K562 (cell line): ENCODE results near the gene UBE2QL1. TPM values are rescaled to one million over a fixed set of nuclear protein-coding genes. Genes with fewer than 3 reads are reported as not detected.

Source experiments
- BDP1 ChIP-seq: IDR thresholded peaks from 3 replicates; pipeline ENCODE4 v1.6.1; 2011; ENCODE audit not compliant: insufficient read length, insufficient read depth
- BRD9 ChIP-seq: fragments of 450-650 bp; IDR thresholded peaks from 2 replicates; pipeline ENCODE4 v1.6.1; 2018; ENCODE audit warnings: low read depth; ENCODE audit not compliant: partially characterized antibody
- CBFA2T2 ChIP-seq: fragments of 450-650 bp; conservative IDR thresholded peaks from 2 replicates; pipeline ENCODE4 v1.6.1; 2017; ENCODE audit warnings: mild to moderate bottlenecking
- CREM ChIP-seq: IDR thresholded peaks from 2 replicates; pipeline ENCODE4 v1.6.1; 2014; ENCODE audit warnings: antibody characterized with exemption, low read depth
- DDX20 ChIP-seq: fragments of 450-650 bp; IDR thresholded peaks from 2 replicates; pipeline ENCODE4 v1.6.1; 2016; ENCODE audit warnings: missing genetic modification characterization, low read depth, mild to moderate bottlenecking, missing compliant biosample characterization, moderate library complexity
- DIDO1 ChIP-seq: fragments of 450-650 bp; IDR thresholded peaks from 2 replicates; pipeline ENCODE4 v1.6.1; 2016; ENCODE audit warnings: low read depth, missing biosample characterization, missing genetic modification characterization
- EP300 ChIP-seq: IDR thresholded peaks from 2 replicates; pipeline ENCODE4 v1.6.1; 2012; ENCODE audit warnings: low read length, improper control_type of control experiment
- GATA2 ChIP-seq: sonication (generic); formaldehyde crosslinking; IDR thresholded peaks from 2 replicates; pipeline ENCODE4 v1.4.0; 2020; ENCODE audit warnings: mild to moderate bottlenecking, missing genetic modification reagents
- HMGN3 ChIP-seq: IDR thresholded peaks from 2 replicates; pipeline ENCODE4 v1.6.1; 2011; ENCODE audit warnings: borderline replicate concordance, low read depth, mild to moderate bottlenecking, mixed read lengths, low read length; ENCODE audit not compliant: insufficient read length; ENCODE audit errors: extremely low read depth
- HNRNPLL ChIP-seq: fragments of 200-400 bp; formaldehyde crosslinking; IDR thresholded peaks from 2 replicates; pipeline ENCODE4 v1.6.1; 2017; ENCODE audit warnings: low read length, low read depth, mild to moderate bottlenecking; ENCODE audit not compliant: poor library complexity, severe bottlenecking
- MBD2 ChIP-seq: sonication (generic); IDR thresholded peaks from 2 replicates; pipeline ENCODE4 v1.6.1; 2016; ENCODE audit warnings: low read depth, borderline replicate concordance
- MEIS2 ChIP-seq: fragments of 450-650 bp; IDR thresholded peaks from 2 replicates; pipeline ENCODE4 v1.6.1; 2014; ENCODE audit warnings: mild to moderate bottlenecking; ENCODE audit not compliant: partially characterized antibody
- RCOR1 ChIP-seq, 2 experiments: IDR thresholded peaks; 2 replicates each; pipeline ENCODE4 v1.6.1; 2012; ENCODE audit warnings: low read depth in 2 of 2, low read length in 2 of 2, borderline replicate concordance in 1 of 2, improper control_type of control experiment in 1 of 2
- RNF2 ChIP-seq: sonication (generic); IDR thresholded peaks from 2 replicates; pipeline ENCODE4 v1.6.1; 2016
- SAP30 ChIP-seq: fragments of 200-600 bp; sonication (generic); IDR thresholded peaks from 2 replicates; pipeline ENCODE4 v1.6.1; 2012; ENCODE audit warnings: borderline replicate concordance, low read depth, mild to moderate bottlenecking, moderate library complexity, low read length, control low read depth, inconsistent platforms; ENCODE audit not compliant: insufficient read depth, poor library complexity, severe bottlenecking
- SOX6 ChIP-seq: fragments of 450-650 bp; IDR thresholded peaks from 2 replicates; pipeline ENCODE4 v1.6.1; 2014; ENCODE audit warnings: mild to moderate bottlenecking
- STAT5A ChIP-seq: IDR thresholded peaks from 2 replicates; pipeline ENCODE4 v1.6.1; 2012; ENCODE audit warnings: low read length, inconsistent platforms, borderline replicate concordance
- TCF3 ChIP-seq: sonication (generic); formaldehyde crosslinking; IDR thresholded peaks from 2 replicates; pipeline ENCODE4 v1.4.0; 2020; ENCODE audit warnings: mild to moderate bottlenecking, missing genetic modification reagents
- ZFP1 ChIP-seq: fragments of 450-650 bp; formaldehyde crosslinking; IDR thresholded peaks from 2 replicates; pipeline ENCODE4 v1.4.0; 2020; ENCODE audit warnings: mild to moderate bottlenecking, mixed read lengths
- ZNF408 ChIP-seq: fragments of 250-450 bp; sonication (Bioruptor Pico); IDR thresholded peaks from 2 replicates; pipeline ENCODE4 v1.4.0; 2020; ENCODE audit warnings: low read depth, mild to moderate bottlenecking, moderate library complexity
- polyA plus RNA-seq, 8 experiments: library from polyadenylated mRNA; depleted of rRNA in 4 of 8; stranded (reverse) in 5 of 8; unstranded in 3 of 8; fragments of >200 nt; fragmentation: Nextera tagmentation in 2 of 8; fragmentation: Illumina TruSeq in 1 of 8; extraction: Ambion mirVana in 2 of 8; extraction: Trizol in 1 of 8; gene quantifications; 2 replicates each; pipeline versions ENCODE4 v1.2.1 to v1.2.3, GENCODE V29; 2011 to 2014; ENCODE audit warnings: inconsistent platforms in 1 of 8, missing spikeins in 1 of 8
- total RNA-seq, 7 experiments: library from RNA; depleted of rRNA in 6 of 7; stranded (reverse); fragments of >200 nt in 6 of 7; fragmentation: Illumina TruSeq in 2 of 7; extraction: Trizol in 2 of 7; gene quantifications; 2 replicates each; pipeline versions ENCODE4 v1.2.1 to v1.2.3, GENCODE V29; 2011 to 2021; ENCODE audit warnings: low replicate concordance in 1 of 7
- TF ChIP-seq, protein P1 (sequence below): fragments of 450-650 bp; IDR thresholded peaks from one replicate; pipeline ENCODE4 v1.6.1; 2018; ENCODE audit warnings: mild to moderate bottlenecking, moderate library complexity; ENCODE audit not compliant: partially characterized antibody
- TF ChIP-seq, protein P2 (sequence below), 2 experiments: fragments of 150-350 bp in 1 of 2; IDR thresholded peaks; 2 replicates each; pipeline ENCODE4 v1.6.1; 2012 to 2016; ENCODE audit warnings: low read depth in 2 of 2, low read length in 2 of 2, mild to moderate bottlenecking in 1 of 2, moderate library complexity in 1 of 2
- TF ChIP-seq, protein P3 (sequence below): fragments of 450-650 bp; formaldehyde crosslinking; IDR thresholded peaks from 2 replicates; pipeline ENCODE4 v1.4.0; 2020; ENCODE audit warnings: mild to moderate bottlenecking

Gene UBE2QL1
- total and polyA plus RNA-seq, 9 of the 15 experiments (the other 6 are each of a cell fraction or from before 2014, with no cell fraction given): not detected

DNA sequence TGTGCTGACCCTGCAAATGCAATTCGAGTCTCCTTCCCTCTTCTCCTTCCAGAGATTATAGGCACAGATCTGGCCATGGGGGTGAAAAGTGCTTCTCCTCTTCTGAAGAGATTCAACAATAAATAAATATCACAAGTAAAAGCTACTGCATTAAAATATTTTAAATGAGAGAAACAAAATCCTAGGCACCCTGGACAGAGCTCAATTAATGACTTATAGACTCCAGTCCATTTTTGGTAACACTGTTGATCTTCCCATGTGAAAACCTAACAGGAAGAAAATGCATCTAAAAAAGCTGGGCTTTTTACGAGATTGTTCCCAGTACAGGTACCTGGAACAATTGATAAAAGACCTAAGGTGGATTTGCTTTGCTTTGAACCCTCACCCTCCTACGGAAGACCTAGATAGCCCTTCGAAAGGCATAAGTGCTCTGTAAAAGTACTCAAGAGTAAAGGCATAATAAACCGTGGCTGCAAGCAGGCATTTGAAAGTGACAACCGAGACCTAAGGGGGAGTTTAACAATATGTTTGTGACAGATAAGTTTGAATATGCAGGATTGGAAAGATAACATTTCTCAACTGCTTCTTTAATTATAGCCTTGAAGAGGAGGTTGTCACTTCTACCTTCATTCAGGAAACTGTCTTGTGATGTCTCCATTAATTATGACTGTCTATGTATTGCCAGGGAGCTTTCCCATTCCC is 41.0 kb upstream of the UBE2QL1 start (continued):
- TF ChIP-seq, protein P1, sequence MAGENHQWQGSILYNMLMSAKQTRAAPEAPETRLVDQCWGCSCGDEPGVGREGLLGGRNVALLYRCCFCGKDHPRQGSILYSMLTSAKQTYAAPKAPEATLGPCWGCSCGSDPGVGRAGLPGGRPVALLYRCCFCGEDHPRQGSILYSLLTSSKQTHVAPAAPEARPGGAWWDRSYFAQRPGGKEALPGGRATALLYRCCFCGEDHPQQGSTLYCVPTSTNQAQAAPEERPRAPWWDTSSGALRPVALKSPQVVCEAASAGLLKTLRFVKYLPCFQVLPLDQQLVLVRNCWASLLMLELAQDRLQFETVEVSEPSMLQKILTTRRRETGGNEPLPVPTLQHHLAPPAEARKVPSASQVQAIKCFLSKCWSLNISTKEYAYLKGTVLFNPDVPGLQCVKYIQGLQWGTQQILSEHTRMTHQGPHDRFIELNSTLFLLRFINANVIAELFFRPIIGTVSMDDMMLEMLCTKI: no peak
- TF ChIP-seq GATA2 (CRISPR knock-in tag) (peak; percentile 17; the same call in 1 of the 2 replicates), HNRNPLL (no peak), MEIS2 (peak; percentile 91), ZNF408 (CRISPR knock-in tag) (no peak), HMGN3 (peak; percentile 29), CBFA2T2 (peak; percentile 69), SOX6 (peak; percentile 90), DDX20 (tag) (no peak), BDP1 (no peak), EP300 (peak; percentile 85), CREM (0 out of 2 replicates have a peak, but pooled peaks have one; percentile 26), RCOR1 (IDR thresholded peaks at IDR 0.05; ENCODE audit: borderline replicate concordance in 1 of 2, low read depth in 2 of 2, low read length in 2 of 2) (peak in 1 of 2 experiments; percentile 88; a peak in 2 of 4 replicates), STAT5A (peak; percentile 59; the same call in 1 of the 2 replicates), SAP30 (no peak), BRD9 (no peak), TCF3 (CRISPR knock-in tag) (peak; percentile 92), DIDO1 (tag) (no peak), RNF2 (peak; percentile 41; the same call in 1 of the 2 replicates), ZFP1 (no peak), MBD2 (0 out of 2 replicates have a peak, but pooled peaks have one; percentile 27)
- TF ChIP-seq, protein P2, sequence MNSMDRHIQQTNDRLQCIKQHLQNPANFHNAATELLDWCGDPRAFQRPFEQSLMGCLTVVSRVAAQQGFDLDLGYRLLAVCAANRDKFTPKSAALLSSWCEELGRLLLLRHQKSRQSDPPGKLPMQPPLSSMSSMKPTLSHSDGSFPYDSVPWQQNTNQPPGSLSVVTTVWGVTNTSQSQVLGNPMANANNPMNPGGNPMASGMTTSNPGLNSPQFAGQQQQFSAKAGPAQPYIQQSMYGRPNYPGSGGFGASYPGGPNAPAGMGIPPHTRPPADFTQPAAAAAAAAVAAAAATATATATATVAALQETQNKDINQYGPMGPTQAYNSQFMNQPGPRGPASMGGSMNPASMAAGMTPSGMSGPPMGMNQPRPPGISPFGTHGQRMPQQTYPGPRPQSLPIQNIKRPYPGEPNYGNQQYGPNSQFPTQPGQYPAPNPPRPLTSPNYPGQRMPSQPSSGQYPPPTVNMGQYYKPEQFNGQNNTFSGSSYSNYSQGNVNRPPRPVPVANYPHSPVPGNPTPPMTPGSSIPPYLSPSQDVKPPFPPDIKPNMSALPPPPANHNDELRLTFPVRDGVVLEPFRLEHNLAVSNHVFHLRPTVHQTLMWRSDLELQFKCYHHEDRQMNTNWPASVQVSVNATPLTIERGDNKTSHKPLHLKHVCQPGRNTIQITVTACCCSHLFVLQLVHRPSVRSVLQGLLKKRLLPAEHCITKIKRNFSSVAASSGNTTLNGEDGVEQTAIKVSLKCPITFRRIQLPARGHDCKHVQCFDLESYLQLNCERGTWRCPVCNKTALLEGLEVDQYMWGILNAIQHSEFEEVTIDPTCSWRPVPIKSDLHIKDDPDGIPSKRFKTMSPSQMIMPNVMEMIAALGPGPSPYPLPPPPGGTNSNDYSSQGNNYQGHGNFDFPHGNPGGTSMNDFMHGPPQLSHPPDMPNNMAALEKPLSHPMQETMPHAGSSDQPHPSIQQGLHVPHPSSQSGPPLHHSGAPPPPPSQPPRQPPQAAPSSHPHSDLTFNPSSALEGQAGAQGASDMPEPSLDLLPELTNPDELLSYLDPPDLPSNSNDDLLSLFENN (IDR thresholded peaks at IDR 0.05; ENCODE audit: low read depth in 2 of 2, low read length in 2 of 2): 0 out of 4 replicates have a peak, but pooled peaks of 1 of the 2 experiments have one; percentile 43
- TF ChIP-seq, protein P3, sequence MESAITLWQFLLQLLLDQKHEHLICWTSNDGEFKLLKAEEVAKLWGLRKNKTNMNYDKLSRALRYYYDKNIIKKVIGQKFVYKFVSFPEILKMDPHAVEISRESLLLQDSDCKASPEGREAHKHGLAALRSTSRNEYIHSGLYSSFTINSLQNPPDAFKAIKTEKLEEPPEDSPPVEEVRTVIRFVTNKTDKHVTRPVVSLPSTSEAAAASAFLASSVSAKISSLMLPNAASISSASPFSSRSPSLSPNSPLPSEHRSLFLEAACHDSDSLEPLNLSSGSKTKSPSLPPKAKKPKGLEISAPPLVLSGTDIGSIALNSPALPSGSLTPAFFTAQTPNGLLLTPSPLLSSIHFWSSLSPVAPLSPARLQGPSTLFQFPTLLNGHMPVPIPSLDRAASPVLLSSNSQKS (CRISPR knock-in tag): no peak
